ENCODE data around the gene CIBAR2. TPM values are rescaled to one million over a fixed set of nuclear protein-coding genes. Genes with fewer than 3 reads are reported as not detected.

The CIBAR2 gene
- total RNA-seq, 2 experiments from 2014 or later = not detected

- no peak for ATAC-seq (ENCODE audit: low read depth)
- no peaks in the 10 kb centered on the region for H3K27me3 Mint-ChIP-seq
- no peak overlapping the region for H3K4me3 Mint-ChIP-seq
- no peak for DNase-seq
- POLR2A ChIA-PET = no interaction called here
- no peaks in the 10 kb centered on the region for H3K36me3 Mint-ChIP-seq
- H3K4me1 Mint-ChIP-seq = peaks cover 3% of the 10 kb centered on the region
- no peak overlapping the region for H3K27ac Mint-ChIP-seq
- H3K9me3 Mint-ChIP-seq = no peaks in the 10 kb centered on the region
These were observed 17.5 kb downstream of the CIBAR2 start for GRCh38 chr16:85094812-85095211.

GRCh38 chr16:85094176-85094805 is 18.0 kb downstream of the CIBAR2 start:
- H3K4me1 Mint-ChIP-seq = peaks cover 3% of the 10 kb centered on the region
- POLR2A ChIA-PET = no interaction called here
- DNase-seq (no peak), ATAC-seq (ENCODE audit: low read depth) (no peak)
- H3K27ac Mint-ChIP-seq = no peak overlapping the region
- no peaks in the 10 kb centered on the region for H3K9me3 Mint-ChIP-seq
- H3K27me3 Mint-ChIP-seq = no peaks in the 10 kb centered on the region
- H3K4me3 Mint-ChIP-seq = no peak overlapping the region
- H3K36me3 Mint-ChIP-seq = no peaks in the 10 kb centered on the region

GRCh38 chr16:85093705-85094104 is 18.6 kb downstream of the CIBAR2 start:
- no peaks in the 10 kb centered on the region for H3K27me3 Mint-ChIP-seq
- H3K4me3 Mint-ChIP-seq = no peak overlapping the region
- no peak overlapping the region for H3K27ac Mint-ChIP-seq
- no peaks in the 10 kb centered on the region for H3K9me3 Mint-ChIP-seq
- ATAC-seq (ENCODE audit: low read depth) = no peak
- POLR2A ChIA-PET = no interaction called here
- peaks cover 3% of the 10 kb centered on the region for H3K4me1 Mint-ChIP-seq
- no peak for DNase-seq
- no peaks in the 10 kb centered on the region for H3K36me3 Mint-ChIP-seq

- no peaks in the 10 kb centered on the region for H3K36me3 Mint-ChIP-seq
- POLR2A ChIA-PET = no interaction called here
- peaks cover 3% of the 10 kb centered on the region for H3K4me1 Mint-ChIP-seq
- no peak for ATAC-seq (ENCODE audit: low read depth)
- DNase-seq = no peak
- H3K9me3 Mint-ChIP-seq = no peaks in the 10 kb centered on the region
- H3K4me3 Mint-ChIP-seq = no peak overlapping the region
- H3K27me3 Mint-ChIP-seq = no peaks in the 10 kb centered on the region
- H3K27ac Mint-ChIP-seq = no peak overlapping the region
These were observed 19.4 kb downstream of the CIBAR2 start for GRCh38 chr16:85092851-85093250.

- Mint-ChIP-seq H3K9me3 (no peaks in the 10 kb centered on the region), H3K27me3 (no peaks in the 10 kb centered on the region), H3K4me1 (peaks cover 3% of the 10 kb centered on the region), H3K36me3 (no peaks in the 10 kb centered on the region), H3K27ac (no peak overlapping the region), H3K4me3 (no peak overlapping the region)
- ATAC-seq (ENCODE audit: low read depth) (no peak), DNase-seq (no peak)
- POLR2A ChIA-PET = interaction anchor here (0.7 kb wide), 1 partner anchor 82 kb away, joined by 7 read pairs; no protein-coding TSS in a partner anchor
These were observed 20.0 kb downstream of the CIBAR2 start for GRCh38 chr16:85092309-85092708.

- POLR2A ChIA-PET = interaction anchor here (0.7 to 0.8 kb wide), 2 partner anchors 35 to 81 kb away, joined by 3 to 7 read pairs; no protein-coding TSS in a partner anchor
- no peak overlapping the region for H3K4me3 Mint-ChIP-seq
- DNase-seq (no peak), ATAC-seq (ENCODE audit: low read depth) (no peak)
- H3K27me3 Mint-ChIP-seq = no peaks in the 10 kb centered on the region
- H3K36me3 Mint-ChIP-seq = no peaks in the 10 kb centered on the region
- H3K9me3 Mint-ChIP-seq = no peaks in the 10 kb centered on the region
- peaks cover 7% of the 10 kb centered on the region for H3K4me1 Mint-ChIP-seq
- no peak overlapping the region for H3K27ac Mint-ChIP-seq
These were observed 20.8 kb downstream of the CIBAR2 start for GRCh38 chr16:85091522-85091910.

GRCh38 chr16:85090873-85091521 is 21.3 kb downstream of the CIBAR2 start:
- H3K27ac Mint-ChIP-seq = no peak overlapping the region
- DNase-seq (no peak), ATAC-seq (ENCODE audit: low read depth) (no peak)
- peaks cover 8% of the 10 kb centered on the region for H3K4me1 Mint-ChIP-seq
- no peaks in the 10 kb centered on the region for H3K36me3 Mint-ChIP-seq
- H3K9me3 Mint-ChIP-seq = no peaks in the 10 kb centered on the region
- H3K4me3 Mint-ChIP-seq = no peak overlapping the region
- H3K27me3 Mint-ChIP-seq = no peaks in the 10 kb centered on the region
- POLR2A ChIA-PET = interaction anchor here (0.8 kb wide), 1 partner anchor 35 kb away, joined by 3 read pairs; no protein-coding TSS in a partner anchor

- peaks cover 1% of the 10 kb centered on the region for H3K27me3 Mint-ChIP-seq
- no peak for DNase-seq
- ATAC-seq (ENCODE audit: low read depth) = no peak
- H3K4me3 Mint-ChIP-seq = no peak overlapping the region
- H3K4me1 Mint-ChIP-seq = peaks cover 8% of the 10 kb centered on the region
- no peaks in the 10 kb centered on the region for H3K9me3 Mint-ChIP-seq
- no peaks in the 10 kb centered on the region for H3K36me3 Mint-ChIP-seq
- POLR2A ChIA-PET = no interaction called here
- H3K27ac Mint-ChIP-seq = no peak overlapping the region
These were observed 22.1 kb downstream of the CIBAR2 start for GRCh38 chr16:85090181-85090580.

- H3K4me1 Mint-ChIP-seq = peaks cover 8% of the 10 kb centered on the region
- H3K4me3 Mint-ChIP-seq = no peak overlapping the region
- ATAC-seq (ENCODE audit: low read depth) = no peak
- H3K9me3 Mint-ChIP-seq = no peaks in the 10 kb centered on the region
- no peak overlapping the region for H3K27ac Mint-ChIP-seq
- H3K36me3 Mint-ChIP-seq = no peaks in the 10 kb centered on the region
- no peak for DNase-seq
- POLR2A ChIA-PET = no interaction called here
- peaks cover 1% of the 10 kb centered on the region for H3K27me3 Mint-ChIP-seq
These were observed 22.7 kb downstream of the CIBAR2 start for GRCh38 chr16:85089525-85089924.

- ATAC-seq (ENCODE audit: low read depth) (no peak), DNase-seq (no peak)
- POLR2A ChIA-PET = no interaction called here
- H3K36me3 Mint-ChIP-seq = no peaks in the 10 kb centered on the region
- peaks cover 1% of the 10 kb centered on the region for H3K27me3 Mint-ChIP-seq
- H3K4me1 Mint-ChIP-seq = peaks cover 8% of the 10 kb centered on the region
- no peaks in the 10 kb centered on the region for H3K9me3 Mint-ChIP-seq
- no peak overlapping the region for H3K27ac Mint-ChIP-seq
- H3K4me3 Mint-ChIP-seq = no peak overlapping the region
These were observed 23.6 kb downstream of the CIBAR2 start for GRCh38 chr16:85088570-85089199.

GRCh38 chr16:85087899-85088569 is 24.2 kb downstream of the CIBAR2 start:
- H3K4me3 Mint-ChIP-seq = no peak overlapping the region
- H3K27me3 Mint-ChIP-seq = peaks cover 1% of the 10 kb centered on the region
- peaks cover 8% of the 10 kb centered on the region for H3K4me1 Mint-ChIP-seq
- POLR2A ChIA-PET = no interaction called here
- ATAC-seq (ENCODE audit: low read depth) = no peak
- no peak overlapping the region for H3K27ac Mint-ChIP-seq
- no peaks in the 10 kb centered on the region for H3K9me3 Mint-ChIP-seq
- DNase-seq = no peak
- H3K36me3 Mint-ChIP-seq = no peaks in the 10 kb centered on the region

GRCh38 chr16:85086347-85087291 is 25.7 kb downstream of the CIBAR2 start:
- Mint-ChIP-seq H3K27me3 (peaks cover 1% of the 10 kb centered on the region), H3K4me1 (peaks cover 8% of the 10 kb centered on the region), H3K36me3 (no peaks in the 10 kb centered on the region), H3K27ac (no peak overlapping the region), H3K9me3 (no peaks in the 10 kb centered on the region), H3K4me3 (no peak overlapping the region)
- POLR2A ChIA-PET = interaction anchor here (0.7 to 1.6 kb wide), 3 partner anchors 31 to 75 kb away, joined by 3 to 13 read pairs (median 7); partner anchors contain the start of gene ZDHHC7
- ATAC-seq (ENCODE audit: low read depth) = peak; percentile 93
- DNase-seq = peak; percentile 84

- Mint-ChIP-seq H3K27ac (no peak overlapping the region), H3K4me3 (no peak overlapping the region), H3K4me1 (peaks cover 8% of the 10 kb centered on the region), H3K27me3 (peaks cover 1% of the 10 kb centered on the region), H3K9me3 (no peaks in the 10 kb centered on the region), H3K36me3 (no peaks in the 10 kb centered on the region)
- POLR2A ChIA-PET = no interaction called here
- no peak for DNase-seq
- no peak for ATAC-seq (ENCODE audit: low read depth)
These were observed 26.6 kb downstream of the CIBAR2 start for GRCh38 chr16:85085721-85086120.

All from activated naive CD8-positive, alpha-beta T cell treated with anti-CD3 and anti-CD28 coated beads, Interleukin-2, amount 10 ng/mL, durations not matched to agents 7 days and 5 days (primary cell).